GM12872 (cell line): ENCODE measurements around the gene LAMC3.

Experiments
- TF ChIP-seq, protein P1 (sequence below): IDR thresholded peaks from 3 replicates; pipeline ENCODE4 v1.5.1; 2011; ENCODE audit warnings: low read depth, mild to moderate bottlenecking, low read length, moderate library complexity; ENCODE audit not compliant: insufficient read depth

LAMC3 gene

DNA sequence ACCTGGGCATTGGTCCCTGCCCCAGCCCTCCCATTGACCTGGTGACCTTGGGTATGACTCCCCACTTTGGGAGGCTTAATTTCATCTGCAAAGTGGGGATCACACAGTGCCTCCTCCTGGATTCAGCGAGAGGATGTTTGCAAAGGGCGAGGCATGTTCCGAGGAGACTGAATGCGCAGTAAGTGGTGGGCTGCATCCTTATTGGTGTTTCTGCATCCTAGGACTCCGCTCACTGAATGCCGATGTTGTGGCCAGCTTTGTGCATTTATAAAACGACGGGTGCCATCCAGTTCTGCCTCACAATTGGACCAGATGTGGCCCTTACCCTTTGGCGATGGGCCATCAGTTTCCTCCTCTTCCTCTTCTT, 63.9 kb downstream of the LAMC3 start:
- TF ChIP-seq, protein P1, sequence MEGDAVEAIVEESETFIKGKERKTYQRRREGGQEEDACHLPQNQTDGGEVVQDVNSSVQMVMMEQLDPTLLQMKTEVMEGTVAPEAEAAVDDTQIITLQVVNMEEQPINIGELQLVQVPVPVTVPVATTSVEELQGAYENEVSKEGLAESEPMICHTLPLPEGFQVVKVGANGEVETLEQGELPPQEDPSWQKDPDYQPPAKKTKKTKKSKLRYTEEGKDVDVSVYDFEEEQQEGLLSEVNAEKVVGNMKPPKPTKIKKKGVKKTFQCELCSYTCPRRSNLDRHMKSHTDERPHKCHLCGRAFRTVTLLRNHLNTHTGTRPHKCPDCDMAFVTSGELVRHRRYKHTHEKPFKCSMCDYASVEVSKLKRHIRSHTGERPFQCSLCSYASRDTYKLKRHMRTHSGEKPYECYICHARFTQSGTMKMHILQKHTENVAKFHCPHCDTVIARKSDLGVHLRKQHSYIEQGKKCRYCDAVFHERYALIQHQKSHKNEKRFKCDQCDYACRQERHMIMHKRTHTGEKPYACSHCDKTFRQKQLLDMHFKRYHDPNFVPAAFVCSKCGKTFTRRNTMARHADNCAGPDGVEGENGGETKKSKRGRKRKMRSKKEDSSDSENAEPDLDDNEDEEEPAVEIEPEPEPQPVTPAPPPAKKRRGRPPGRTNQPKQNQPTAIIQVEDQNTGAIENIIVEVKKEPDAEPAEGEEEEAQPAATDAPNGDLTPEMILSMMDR: no peak

DNA sequence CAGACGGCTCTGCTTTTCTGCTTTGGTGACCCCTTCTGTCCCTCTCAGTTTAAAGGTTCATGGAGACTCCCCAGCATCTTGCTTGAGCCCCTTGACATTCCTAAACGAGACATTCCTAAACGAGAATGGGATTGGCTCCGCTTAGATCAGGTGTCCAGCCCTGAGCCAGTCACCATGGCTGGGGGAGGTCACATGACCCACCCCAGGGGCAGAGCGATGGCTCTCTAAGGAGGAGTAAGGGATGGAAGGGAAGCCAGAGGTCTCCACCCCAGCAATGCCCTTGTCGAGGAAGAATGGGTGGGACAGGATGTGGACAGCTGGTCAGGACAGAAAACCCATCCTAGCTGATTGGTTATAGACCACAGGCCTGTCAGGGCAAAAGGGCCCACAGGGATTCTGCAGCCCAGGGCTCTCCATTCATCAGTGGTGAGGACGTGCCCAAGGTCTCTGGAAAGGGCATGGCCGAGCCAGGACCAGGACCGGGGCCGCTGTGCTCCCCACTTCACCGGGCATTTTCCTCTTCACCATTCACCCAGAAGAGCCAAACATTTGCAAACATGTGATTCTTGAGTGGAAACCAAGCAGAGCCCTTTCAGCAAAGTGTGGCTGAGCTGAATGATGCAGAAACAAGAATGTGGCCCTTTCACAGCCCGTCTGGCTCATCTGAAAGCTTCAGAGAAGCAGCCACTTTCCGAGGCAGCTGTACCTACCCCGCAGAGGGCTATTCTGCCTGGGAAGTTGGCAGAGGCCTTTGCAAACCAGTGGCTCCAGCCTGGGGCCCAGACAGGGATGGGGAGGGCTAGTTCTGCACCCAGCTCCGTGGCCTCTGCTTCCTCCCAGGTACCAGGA, 67.6 kb downstream of the LAMC3 start:
- TF ChIP-seq, protein P1: no peak

DNA sequence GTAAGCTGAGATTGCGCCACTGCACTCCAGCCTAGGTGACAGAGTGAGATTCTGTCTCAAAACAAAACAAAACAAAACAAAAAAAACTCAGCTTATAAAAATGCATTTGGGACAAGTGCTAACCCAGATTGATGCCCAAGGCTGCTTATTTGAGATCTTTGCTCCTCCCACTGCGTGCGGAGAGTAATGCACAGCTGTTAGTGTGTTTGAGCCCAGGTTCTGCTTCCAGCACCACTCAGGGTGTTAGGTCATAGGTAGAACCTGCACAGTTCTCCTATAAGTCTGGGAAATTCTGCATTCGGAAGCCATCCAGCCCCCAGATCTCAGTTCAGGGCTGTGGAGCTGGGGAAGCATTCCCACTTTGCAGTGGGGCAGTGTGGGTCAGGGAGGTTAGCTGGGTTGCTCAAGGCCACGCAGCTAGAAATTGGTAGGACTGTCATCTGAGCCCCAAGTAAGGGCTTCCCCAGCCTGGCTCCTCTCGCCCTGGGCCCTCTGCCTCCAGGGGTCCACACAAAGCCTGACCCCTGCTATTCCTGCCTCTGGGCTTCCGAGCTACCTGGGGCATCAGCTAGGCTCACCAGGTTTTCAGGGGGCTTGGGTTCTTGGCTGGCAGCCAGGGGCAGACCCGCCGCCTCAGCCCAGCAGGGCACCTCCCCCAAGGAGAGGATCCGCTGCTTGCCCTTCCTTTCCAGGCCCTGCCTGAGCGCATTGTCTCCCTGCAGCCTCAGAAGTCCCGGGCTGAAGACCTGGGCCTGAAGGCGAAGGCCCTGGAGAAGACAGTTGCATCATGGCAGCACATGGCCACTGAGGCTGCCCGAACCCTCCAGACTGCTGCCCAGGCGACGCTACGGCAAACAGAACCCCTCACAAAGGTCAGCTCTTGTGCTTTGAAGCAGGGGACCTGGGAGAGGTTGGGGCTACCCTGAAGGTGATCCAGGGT, 69.7 kb downstream of the LAMC3 start:
- TF ChIP-seq, protein P1: no peak

DNA sequence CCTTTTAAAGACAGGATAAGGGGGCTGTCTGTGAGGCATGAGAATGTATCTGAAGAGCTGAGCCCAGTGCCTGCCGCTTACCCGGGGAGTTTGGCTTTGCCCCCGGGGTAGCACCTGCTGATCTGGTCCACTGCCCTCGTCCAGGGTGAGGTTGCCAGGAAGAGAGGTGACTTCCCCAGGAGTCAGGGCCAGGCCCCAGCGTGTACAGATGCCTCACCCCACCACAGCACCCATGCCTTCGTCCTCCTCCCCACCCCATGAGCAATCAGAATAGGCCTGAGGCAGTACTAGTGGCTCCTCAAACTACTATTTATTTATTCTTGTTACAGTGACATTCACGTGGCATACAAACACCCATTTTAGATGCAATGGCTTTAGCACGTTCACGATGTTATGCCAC, 71.6 kb downstream of the LAMC3 start:
- TF ChIP-seq, protein P1: no peak

DNA sequence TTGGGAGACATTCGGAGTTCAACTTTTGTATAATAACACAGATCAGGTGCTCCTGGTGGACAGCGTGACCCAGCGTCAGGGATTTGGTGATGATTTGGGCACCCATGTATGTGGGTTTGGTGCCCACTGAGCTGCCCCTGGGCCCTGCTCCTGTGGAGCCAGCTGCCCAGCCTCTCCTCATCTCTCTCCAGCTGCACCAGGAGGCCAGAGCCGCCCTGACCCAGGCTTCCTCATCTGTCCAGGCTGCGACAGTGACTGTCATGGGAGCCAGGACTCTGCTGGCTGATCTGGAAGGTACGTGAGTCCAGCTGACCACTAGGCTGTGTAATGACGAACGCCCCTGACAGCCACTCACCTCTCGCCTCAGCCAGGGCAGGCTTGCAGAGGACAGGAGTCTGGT, 72.9 kb downstream of the LAMC3 start:
- TF ChIP-seq, protein P1: no peak

DNA sequence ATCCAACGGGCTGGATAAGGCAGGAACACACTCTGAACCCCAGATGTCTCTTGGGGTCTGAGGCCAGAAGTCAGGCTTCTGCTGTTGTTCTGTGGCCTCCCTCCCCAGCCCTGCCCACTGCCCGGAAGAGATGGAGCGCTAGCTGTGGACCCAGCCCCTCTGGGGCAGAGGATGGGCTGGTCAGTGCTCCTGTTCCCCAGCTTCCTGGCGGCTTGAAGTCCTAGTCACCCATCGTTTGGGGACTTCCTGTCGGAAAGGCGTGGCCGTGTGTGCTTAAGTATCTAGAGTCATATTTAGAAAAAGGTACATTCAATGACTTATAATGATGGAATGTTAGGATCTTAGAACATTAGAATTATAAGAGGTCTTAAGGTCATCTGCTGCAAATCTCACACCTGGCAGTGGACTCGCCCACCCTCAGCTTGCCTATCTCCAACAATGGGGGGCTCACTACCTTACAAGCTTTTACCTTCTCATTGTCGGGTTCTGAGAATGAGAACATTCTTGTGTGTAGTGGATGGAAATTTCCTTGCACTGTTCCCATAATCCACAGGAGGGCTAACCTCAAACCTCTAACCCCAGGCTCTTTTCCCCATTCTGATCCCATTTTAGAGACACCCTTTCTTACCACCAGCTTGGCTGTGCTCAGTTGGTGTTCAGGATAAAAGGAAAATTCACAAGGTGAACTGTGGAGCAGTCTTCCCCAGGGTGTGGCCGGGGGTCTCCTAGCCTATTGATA, 74.0 kb downstream of the LAMC3 start:
- TF ChIP-seq, protein P1: no peak
